ENCODE data around the gene DHODH. TPM values are rescaled to one million over a fixed set of nuclear protein-coding genes. Genes with fewer than 3 reads are reported as not detected.

Gene DHODH
- total and polyA plus RNA-seq, 2 donors (not counting 1 experiment from before 2014, with no cell fraction given): 7.4 to 11.3 TPM

- ATAC-seq (ENCODE audit: low read depth) (no peak), DNase-seq (no peak)
- ChIA-PET POLR2A (no interaction called here), CTCF (interaction anchor here (2.5 kb wide), 1 partner anchor 11 kb away, joined by 11 read pairs; no protein-coding TSS in a partner anchor)
- Histone ChIP-seq H3K36me3 (replicated peaks in 1 of 2; ENCODE audit: control extremely low read depth in 1 of 2, control insufficient read depth in 1 of 2, extremely low read depth in 1 of 2, insufficient read depth in 2 of 2, low read length in 1 of 2) (no peaks in the 10 kb centered on the region), H3K9ac (ENCODE audit: low read length) (no peak overlapping the region), H3K9me3 (ENCODE audit: control extremely low read depth in 1 of 3, control insufficient read depth in 2 of 3, insufficient read depth in 1 of 3, low read length in 2 of 3) (no peaks in the 10 kb centered on the region), H3K27me3 (replicated peaks in 1 of 4; ENCODE audit: control extremely low read depth in 1 of 4, control insufficient read depth in 3 of 4, insufficient read depth in 4 of 4, low read length in 3 of 4) (no peaks in the 10 kb centered on the region), H3K4me3 (ENCODE audit: control extremely low read depth in 1 of 5, extremely low read depth in 1 of 5, insufficient read depth in 1 of 5, low read depth in 2 of 5, low read length in 4 of 5) (no peak overlapping the region), H3K79me2 (ENCODE audit: control insufficient read depth, insufficient read depth, low read length) (no peaks in the 10 kb centered on the region), H3K27ac (ENCODE audit: low read length in 2 of 2) (no peak overlapping the region), H2AFZ (ENCODE audit: insufficient read depth, low read depth, low read length, poor library complexity, severe bottlenecking) (no peak overlapping the region), H3K4me2 (replicated peaks; ENCODE audit: low read depth, low read length, poor library complexity, severe bottlenecking) (no peak overlapping the region), H4K20me1 (ENCODE audit: control insufficient read depth, insufficient read depth, low read length, poor library complexity, severe bottlenecking) (no peaks in the 10 kb centered on the region), H3K4me1 (ENCODE audit: control insufficient read depth in 2 of 2, insufficient read depth in 2 of 2, low read length in 2 of 2) (no peaks in the 10 kb centered on the region)
- intact Hi-C loops (cut with micrococcal nuclease): no loop called here
- no peaks in the 10 kb centered on the region for H3K9me3 Mint-ChIP-seq (ENCODE audit: insufficient read depth)
- 82% methylated on average over 9 of the region's 9 CpGs for WGBS (ENCODE audit: insufficient coverage)
- H3K27ac Mint-ChIP-seq: no peak overlapping the region
- H3K4me3 Mint-ChIP-seq: no peak overlapping the region
- peaks cover under 1% of the 10 kb centered on the region for H3K27me3 Mint-ChIP-seq
- TF ChIP-seq EZH2 (IDR thresholded peaks at IDR 0.05; ENCODE audit: borderline replicate concordance, insufficient read depth, low read depth, low read length, poor library complexity, severe bottlenecking): no peak
- TF ChIP-seq, protein P1, sequence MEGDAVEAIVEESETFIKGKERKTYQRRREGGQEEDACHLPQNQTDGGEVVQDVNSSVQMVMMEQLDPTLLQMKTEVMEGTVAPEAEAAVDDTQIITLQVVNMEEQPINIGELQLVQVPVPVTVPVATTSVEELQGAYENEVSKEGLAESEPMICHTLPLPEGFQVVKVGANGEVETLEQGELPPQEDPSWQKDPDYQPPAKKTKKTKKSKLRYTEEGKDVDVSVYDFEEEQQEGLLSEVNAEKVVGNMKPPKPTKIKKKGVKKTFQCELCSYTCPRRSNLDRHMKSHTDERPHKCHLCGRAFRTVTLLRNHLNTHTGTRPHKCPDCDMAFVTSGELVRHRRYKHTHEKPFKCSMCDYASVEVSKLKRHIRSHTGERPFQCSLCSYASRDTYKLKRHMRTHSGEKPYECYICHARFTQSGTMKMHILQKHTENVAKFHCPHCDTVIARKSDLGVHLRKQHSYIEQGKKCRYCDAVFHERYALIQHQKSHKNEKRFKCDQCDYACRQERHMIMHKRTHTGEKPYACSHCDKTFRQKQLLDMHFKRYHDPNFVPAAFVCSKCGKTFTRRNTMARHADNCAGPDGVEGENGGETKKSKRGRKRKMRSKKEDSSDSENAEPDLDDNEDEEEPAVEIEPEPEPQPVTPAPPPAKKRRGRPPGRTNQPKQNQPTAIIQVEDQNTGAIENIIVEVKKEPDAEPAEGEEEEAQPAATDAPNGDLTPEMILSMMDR (IDR thresholded peaks at IDR 0.05): no peak
- no peaks in the 10 kb centered on the region for H3K4me1 Mint-ChIP-seq
Observed at GRCh38 chr16:71973001-71973400, 35.5 kb upstream of the DHODH start.

- H3K9me3 Mint-ChIP-seq (ENCODE audit: insufficient read depth): no peaks in the 10 kb centered on the region
- H3K79me2 ChIP-seq (ENCODE audit: control insufficient read depth, insufficient read depth, low read length): no peaks in the 10 kb centered on the region
- TF ChIP-seq, protein P1 (IDR thresholded peaks at IDR 0.05): no peak
- TF ChIP-seq EZH2 (IDR thresholded peaks at IDR 0.05; ENCODE audit: borderline replicate concordance, insufficient read depth, low read depth, low read length, poor library complexity, severe bottlenecking): no peak
- H3K27ac ChIP-seq (ENCODE audit: low read length in 2 of 2): no peak overlapping the region
- H3K27me3 Mint-ChIP-seq: peaks cover 2% of the 10 kb centered on the region
- H3K36me3 ChIP-seq (replicated peaks in 1 of 2; ENCODE audit: control extremely low read depth in 1 of 2, control insufficient read depth in 1 of 2, extremely low read depth in 1 of 2, insufficient read depth in 2 of 2, low read length in 1 of 2): no peaks in the 10 kb centered on the region
- no peaks in the 10 kb centered on the region for H3K4me1 Mint-ChIP-seq
- no peaks in the 10 kb centered on the region for H4K20me1 ChIP-seq (ENCODE audit: control insufficient read depth, insufficient read depth, low read length, poor library complexity, severe bottlenecking)
- no peak overlapping the region for H3K9ac ChIP-seq (ENCODE audit: low read length)
- H3K4me2 ChIP-seq (replicated peaks; ENCODE audit: low read depth, low read length, poor library complexity, severe bottlenecking): no peak overlapping the region
- no peak for ATAC-seq (ENCODE audit: low read depth)
- ChIA-PET CTCF (no interaction called here), POLR2A (no interaction called here)
- H3K4me1 ChIP-seq (ENCODE audit: control insufficient read depth in 2 of 2, insufficient read depth in 2 of 2, low read length in 2 of 2): no peaks in the 10 kb centered on the region
- intact Hi-C loops (cut with micrococcal nuclease): no loop called here
- H3K27ac Mint-ChIP-seq: no peak overlapping the region
- H2AFZ ChIP-seq (ENCODE audit: insufficient read depth, low read depth, low read length, poor library complexity, severe bottlenecking): no peak overlapping the region
- H3K27me3 ChIP-seq (replicated peaks in 1 of 4; ENCODE audit: control extremely low read depth in 1 of 4, control insufficient read depth in 3 of 4, insufficient read depth in 4 of 4, low read length in 3 of 4): no peaks in the 10 kb centered on the region
- H3K9me3 ChIP-seq (ENCODE audit: control extremely low read depth in 1 of 3, control insufficient read depth in 2 of 3, insufficient read depth in 1 of 3, low read length in 2 of 3): no peaks in the 10 kb centered on the region
- DNase-seq: no peak
- no peak overlapping the region for H3K4me3 ChIP-seq (ENCODE audit: control extremely low read depth in 1 of 5, extremely low read depth in 1 of 5, insufficient read depth in 1 of 5, low read depth in 2 of 5, low read length in 4 of 5)
- H3K4me3 Mint-ChIP-seq: no peak overlapping the region
- WGBS (ENCODE audit: insufficient coverage): 96% methylated on average over 12 of the region's 15 CpGs
Observed at GRCh38 chr16:71974068-71974818, 34.3 kb upstream of the DHODH start.

Measured in B cell (primary cell).